ENCODE data around the gene VPS39.

Gene VPS39

DNA sequence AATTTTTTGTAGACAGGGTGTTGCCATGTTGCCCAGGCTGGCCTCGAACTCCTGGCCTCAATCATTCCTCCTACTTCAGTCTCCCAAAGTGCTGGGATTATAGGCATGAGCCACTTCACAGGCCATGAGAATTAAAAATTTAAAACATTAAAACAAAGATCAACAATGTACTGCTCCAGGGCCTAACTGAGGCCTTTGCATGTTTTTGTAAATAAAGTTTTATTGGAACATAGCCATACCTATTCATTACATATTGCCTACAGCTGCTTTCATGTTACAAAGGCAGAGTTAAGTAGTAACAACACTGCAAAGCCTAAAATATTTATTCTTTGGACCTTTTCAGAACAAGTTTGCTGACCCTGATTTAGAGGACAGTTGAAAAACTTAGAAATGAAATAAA, 9.6 kb downstream of the VPS39 start:
- no peak for DNase-seq (ENCODE audit: low read depth)

DNA sequence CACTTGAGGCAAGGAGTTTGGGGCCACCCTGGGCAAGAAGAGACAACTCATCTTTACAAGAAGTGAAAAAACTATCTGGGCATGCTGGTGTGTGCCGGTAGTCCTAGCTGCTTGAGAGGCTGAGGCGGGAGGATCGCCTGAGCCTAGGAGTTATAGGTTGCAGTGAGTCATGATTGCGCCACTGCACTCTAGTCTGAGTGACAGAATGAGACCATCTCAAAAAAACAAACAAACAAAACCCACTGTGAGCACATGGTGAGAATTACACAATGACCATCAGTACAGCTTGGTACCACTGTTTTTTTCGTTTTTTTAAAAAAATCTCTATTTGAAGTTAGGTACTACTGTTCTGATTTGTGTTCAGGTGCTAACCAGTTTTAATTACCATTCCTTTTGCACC, 13.6 kb downstream of the VPS39 start:
- no peak for DNase-seq (ENCODE audit: low read depth)

- DNase-seq (ENCODE audit: low read depth), result no peak
These were observed 14.7 kb downstream of the VPS39 start for GRCh38 chr15:42193383-42193782.

- no peak for DNase-seq (ENCODE audit: low read depth)
These were observed 16.3 kb downstream of the VPS39 start for GRCh38 chr15:42191610-42192346.

DNA sequence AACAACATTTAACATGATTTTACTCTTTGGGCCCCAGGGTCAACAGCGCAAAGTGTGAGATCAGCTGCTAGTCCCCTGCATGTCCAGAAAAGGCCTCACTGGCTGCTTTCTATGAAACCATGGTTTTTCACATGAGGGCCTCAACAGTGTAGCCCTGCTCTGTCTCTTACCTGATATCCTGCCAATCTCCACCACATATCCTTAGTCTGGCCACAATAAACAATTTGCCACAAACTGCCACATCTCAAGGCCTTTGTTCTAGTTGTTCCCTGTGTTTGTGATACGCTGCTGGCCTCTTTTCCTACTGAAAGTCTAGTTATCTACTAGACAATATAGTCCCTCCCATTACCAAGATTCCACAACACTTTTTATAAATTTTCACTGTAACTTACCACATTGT, 17.7 kb downstream of the VPS39 start:
- DNase-seq (ENCODE audit: low read depth), result no peak

DNA sequence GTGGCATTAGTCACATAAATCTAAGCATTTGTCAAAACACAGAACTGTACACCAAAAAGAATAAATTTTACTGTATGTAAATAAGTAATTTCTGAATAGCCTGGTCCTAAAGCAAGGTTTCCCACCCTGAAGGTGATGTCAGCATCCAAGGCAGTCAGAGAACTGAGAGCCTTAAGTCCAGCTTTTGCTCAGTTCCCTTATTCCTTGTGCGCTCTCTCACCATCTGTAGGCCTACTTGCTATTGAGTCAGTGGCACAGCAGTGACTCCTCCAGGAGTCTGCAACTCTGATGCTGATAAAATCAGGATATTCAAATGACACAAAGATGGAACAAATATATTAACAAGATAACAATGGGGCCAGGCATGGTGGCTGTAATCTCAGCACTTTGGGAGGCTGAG, 22.3 kb downstream of the VPS39 start:
- no peak for DNase-seq (ENCODE audit: low read depth)

DNA sequence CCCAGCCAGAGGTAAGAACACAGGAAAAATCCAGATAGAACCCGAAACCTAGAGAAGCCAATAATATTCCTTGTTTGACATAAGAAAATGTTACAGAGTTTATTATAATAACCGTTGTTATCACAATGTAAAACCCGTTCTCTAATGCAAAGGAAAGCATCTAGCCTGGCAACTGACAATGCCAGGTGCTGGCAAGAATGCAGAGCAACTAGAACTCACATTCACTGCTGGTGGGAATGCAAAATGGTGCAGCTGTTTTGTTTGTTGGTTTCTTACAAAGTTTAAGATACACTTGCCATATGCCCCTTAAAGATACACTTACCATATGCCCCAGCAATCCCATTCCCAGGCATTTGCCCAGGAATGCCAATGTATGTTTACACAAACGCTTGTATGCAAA, 23.4 kb downstream of the VPS39 start:
- no peak for DNase-seq (ENCODE audit: low read depth)

DNA sequence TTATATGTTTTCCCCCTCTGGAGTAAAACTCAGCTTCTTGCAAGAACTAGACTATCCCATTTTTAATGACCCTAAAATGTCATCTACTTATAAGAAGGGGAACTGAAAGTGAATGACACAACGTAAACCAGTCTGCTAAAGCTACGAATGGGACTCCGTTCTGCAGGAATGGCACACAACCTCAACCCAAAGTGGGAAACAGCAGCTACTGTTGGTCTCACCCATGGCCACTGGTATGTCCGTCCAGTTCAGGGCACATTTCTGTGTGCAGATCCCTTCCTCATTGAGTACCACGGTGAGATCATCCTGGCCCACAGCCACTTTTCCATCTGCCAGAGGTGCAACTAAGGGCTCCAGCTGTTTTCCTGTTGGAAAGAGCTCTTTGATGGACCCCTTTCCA, 23.8 kb downstream of the VPS39 start:
- no peak for DNase-seq (ENCODE audit: low read depth)

GRCh38 chr15:42182961-42183360, 25.1 kb downstream of the VPS39 start:
- DNase-seq (ENCODE audit: low read depth), result no peak

DNA sequence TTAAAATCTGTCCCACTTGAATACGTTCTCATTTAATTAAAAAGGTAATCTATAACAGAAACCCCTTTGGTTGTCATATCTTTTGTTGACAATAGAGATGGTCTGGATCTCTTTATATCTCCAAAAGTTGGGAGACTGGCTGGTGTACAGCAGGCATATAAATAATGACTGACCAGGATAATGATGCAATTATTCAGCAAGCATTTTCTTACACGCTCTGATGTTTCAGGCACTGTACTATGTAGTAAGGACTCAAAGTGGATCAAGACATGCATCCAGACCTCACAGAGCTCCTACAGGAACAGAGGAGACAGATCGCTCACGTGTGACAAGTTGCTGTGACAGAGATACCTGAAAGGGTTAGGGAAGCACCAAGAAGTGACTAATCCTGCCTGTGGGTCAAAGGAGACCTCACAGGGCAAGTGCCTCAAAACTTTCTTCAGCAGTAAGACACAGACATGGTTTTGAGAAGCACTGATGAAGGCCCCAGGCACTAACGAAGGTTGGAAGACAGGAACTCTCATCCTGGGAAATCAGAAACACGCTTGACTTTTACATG, 25.7 kb downstream of the VPS39 start:
- no peak for DNase-seq (ENCODE audit: low read depth)

DNA sequence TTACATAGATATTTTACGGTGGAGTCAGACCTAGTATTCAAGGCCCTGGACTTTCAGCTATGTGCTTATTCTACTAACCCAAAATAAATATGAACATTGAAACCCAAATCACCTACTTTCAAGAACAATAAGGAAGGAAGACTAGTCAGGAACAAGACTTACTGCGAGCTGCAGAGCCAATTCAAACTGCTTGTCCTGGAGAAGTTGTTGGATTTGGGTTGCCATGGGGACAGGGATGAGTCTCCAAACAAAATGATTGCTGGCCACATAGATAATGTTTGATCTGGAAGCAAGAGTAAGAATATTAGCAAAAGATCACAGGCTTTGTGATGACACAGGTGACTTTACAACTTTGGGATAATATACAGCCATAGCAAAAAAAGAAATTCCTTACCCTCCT, 30.0 kb downstream of the VPS39 start:
- no peak for DNase-seq (ENCODE audit: low read depth)

DNA sequence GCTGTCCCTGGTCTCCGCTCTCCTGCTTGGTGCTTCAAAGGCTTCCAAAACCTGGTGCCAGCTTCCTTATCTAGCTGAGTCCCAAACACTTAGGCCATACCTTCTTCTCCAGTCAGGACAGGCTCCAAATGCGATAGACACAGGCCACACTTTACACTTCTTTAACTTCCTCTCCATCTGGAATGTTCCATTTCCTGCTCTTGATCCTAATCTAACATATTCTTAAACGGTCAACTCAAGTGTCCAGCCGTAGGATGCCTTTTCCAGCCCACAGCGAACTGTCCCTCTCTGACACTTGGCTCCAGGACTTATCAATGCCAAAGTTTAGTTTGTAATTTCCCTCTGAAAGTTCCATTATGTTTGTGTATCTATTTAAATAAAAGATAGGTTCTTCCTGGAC, 32.4 kb downstream of the VPS39 start:
- no peak for DNase-seq (ENCODE audit: low read depth)

DNA sequence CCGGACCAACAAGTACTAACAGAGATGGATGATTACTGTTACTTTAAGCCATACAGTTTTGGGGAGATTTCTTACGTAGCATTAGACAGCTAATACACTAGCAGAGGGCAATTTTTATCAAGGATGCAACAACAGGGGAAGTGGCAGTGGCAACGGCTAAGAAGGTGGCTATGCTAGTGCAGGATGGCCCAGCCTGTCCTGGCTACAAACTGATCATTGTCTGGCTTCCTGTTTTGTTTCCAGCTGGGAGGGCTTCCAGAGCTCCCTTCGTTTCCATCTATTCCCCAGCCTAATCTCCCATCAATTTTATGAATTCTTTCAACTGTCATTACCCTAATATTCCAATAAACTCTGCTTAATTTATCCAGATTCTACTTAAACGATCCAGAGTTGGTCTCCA, 35.6 kb downstream of the VPS39 start:
- DNase-seq (ENCODE audit: low read depth), result no peak

GRCh38 chr15:42171795-42172194, 36.3 kb downstream of the VPS39 start:
- DNase-seq (ENCODE audit: low read depth), result no peak

DNA sequence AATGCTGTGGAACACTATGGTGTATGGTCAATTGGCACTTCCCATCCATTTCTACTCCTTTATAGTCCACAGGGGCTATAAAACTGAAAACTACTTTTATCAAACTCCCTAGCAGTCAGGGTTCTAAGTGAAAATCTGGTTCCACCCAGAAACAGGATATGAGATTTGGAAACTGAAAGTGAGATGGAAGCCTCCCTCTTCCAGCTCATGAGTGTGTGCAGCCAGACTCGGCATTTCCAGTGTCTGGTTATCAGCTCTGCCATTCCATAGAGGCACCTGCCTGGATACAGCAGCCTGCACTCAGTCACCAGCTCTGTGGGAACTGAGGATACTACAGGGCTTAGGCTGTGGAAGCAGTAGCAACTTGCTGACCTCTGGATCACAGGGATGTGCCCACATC, 37.0 kb downstream of the VPS39 start:
- no peak for DNase-seq (ENCODE audit: low read depth)

- DNase-seq (ENCODE audit: low read depth), result no peak
These were observed 41.7 kb downstream of the VPS39 start for GRCh38 chr15:42166225-42166940.

DNA sequence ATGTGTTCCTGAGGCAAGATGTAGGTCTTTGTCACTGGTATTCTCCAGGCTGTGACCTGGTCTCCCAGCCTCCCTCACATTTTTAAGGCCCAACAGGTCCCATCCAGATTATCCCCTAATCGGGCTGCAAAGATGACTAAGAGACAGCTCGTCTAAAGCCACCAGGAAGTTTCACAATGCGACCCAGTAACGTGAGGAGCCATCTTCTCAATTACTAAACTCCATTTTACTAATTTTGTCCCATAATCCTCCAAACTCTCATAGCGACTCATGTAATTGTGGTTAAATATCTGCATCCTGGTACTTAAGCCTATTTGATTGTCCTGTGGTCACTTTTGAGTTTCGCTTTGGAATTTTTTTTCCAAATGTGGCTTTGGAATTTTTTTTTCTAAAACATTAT, 43.0 kb downstream of the VPS39 start:
- no peak for DNase-seq (ENCODE audit: low read depth)

DNA sequence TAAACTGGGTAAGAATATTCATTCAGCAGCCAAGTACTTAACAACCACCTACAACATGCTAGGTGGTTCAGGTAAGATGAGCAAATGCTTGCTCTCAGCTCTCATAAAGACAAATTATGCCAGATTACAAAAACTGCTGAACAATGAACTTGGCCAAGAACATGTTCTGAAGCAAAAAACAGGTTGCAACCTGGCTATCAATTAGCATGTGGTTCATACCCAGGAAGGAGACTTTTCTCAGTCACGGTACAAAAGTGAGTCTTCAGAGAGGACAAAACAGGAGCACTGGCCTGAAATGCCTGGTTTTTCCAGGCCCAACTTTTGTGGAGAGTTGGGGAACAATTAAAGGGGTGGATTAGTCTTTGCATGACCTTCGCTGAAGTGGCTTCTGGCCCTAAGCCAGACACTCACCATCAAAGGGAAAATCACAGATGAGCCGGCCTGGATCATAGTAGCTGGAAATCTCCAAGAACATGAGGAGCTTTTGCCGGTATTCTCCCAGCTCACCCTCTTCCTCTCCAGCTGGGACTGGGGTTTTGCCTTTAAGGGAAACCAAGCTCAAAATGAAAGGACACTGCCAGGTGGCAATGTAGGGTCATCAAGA, 44.1 kb downstream of the VPS39 start:
- no peak for DNase-seq (ENCODE audit: low read depth)

DNA sequence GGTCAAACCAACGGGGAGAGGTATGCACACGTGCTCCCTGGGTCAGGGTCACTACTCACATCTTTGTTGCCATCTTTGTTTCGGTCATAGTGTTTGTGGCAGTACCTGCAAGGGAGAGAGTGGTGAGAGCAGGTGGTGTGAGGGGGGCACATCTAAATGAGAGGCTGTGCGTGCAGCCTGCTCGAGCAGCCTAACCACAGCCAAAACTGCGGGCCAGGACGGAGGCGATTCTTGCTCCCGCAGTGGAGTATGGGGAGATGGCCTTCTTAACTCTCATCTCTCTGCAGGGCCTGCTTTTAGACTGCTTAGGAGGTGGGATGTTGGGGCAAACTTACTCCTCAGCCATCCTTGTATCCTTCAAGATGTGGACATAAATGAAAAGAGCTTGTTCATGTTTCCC, 44.8 kb downstream of the VPS39 start:
- no peak for DNase-seq (ENCODE audit: low read depth)

- DNase-seq (ENCODE audit: low read depth), result no peak
These were observed 48.0 kb downstream of the VPS39 start for GRCh38 chr15:42160136-42160535.

DNA sequence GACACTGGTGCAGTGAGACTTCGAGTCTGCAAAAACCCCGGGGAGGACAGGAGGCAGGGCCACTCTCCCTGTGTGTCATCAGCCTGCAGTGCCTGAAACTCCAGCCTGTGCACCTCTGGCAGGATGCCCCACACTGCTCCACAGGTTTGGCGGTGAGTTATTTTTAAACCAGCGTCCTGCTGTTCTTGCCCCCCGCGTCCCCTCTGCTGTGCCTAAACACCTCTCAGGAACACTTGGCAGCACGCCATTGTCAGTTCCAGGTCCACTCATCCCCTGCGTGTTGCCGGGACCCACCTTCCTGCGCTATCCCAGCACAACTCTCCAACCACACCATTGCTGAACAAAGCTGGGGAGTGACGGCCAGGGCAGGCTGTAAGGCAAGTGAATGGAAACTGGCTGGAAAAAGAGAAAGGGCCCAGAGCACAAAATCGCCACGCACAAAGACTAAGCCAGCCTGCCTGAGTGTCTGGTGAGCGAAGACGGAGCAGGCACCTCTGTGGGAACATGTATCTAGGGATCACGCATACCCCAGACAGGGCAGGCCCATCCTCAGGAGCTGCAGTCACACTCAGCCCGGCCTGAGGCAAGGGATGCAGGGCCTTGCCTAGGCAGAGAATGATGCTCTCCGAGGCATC, 48.6 kb downstream of the VPS39 start:
- DNase-seq (ENCODE audit: low read depth), result no peak

GRCh38 chr15:42158941-42159340, 49.2 kb downstream of the VPS39 start:
- DNase-seq (ENCODE audit: low read depth), result no peak
